KOPT-K1 (cell line): ENCODE results near the gene KLF13.

Experiments used
- H3K27ac ChIP-seq: fragments of 200-600 bp; sonication (generic); 2 replicates; pipeline ENCODE4 v1.5.1; 2016; ENCODE audit warnings: antibody characterized with exemption, mild to moderate bottlenecking, low read depth, low read length; ENCODE audit not compliant: poor library complexity, severe bottlenecking
- H3K36me3 ChIP-seq: fragments of 200-600 bp; sonication (generic); 2 replicates; pipeline ENCODE4 v1.5.1; 2017; ENCODE audit warnings: antibody characterized with exemption, mild to moderate bottlenecking, low read length, moderate library complexity; ENCODE audit not compliant: insufficient read depth
- H3K9me3 ChIP-seq: fragments of 200-600 bp; sonication (generic); 2 replicates; pipeline ENCODE4 v1.5.1; 2017; ENCODE audit warnings: antibody characterized with exemption, low read length, mild to moderate bottlenecking; ENCODE audit not compliant: insufficient read depth, poor library complexity, severe bottlenecking

KLF13 gene

GRCh38 chr15:31295658-31296057, 31.0 kb upstream of the KLF13 start:
- H3K27ac ChIP-seq, result no peak overlapping the region
- H3K9me3 ChIP-seq, result no peaks in the 10 kb centered on the region
- no peaks in the 10 kb centered on the region for H3K36me3 ChIP-seq

- H3K36me3 ChIP-seq, result no peaks in the 10 kb centered on the region
- H3K9me3 ChIP-seq, result no peaks in the 10 kb centered on the region
- no peak overlapping the region for H3K27ac ChIP-seq
These were observed 30.4 kb upstream of the KLF13 start for GRCh38 chr15:31296219-31296645.

GRCh38 chr15:31296646-31297574, 29.7 kb upstream of the KLF13 start:
- H3K36me3 ChIP-seq, result no peaks in the 10 kb centered on the region
- no peak overlapping the region for H3K27ac ChIP-seq

GRCh38 chr15:31297575-31298456, 28.8 kb upstream of the KLF13 start:
- Histone ChIP-seq H3K27ac (no peak overlapping the region), H3K9me3 (no peaks in the 10 kb centered on the region), H3K36me3 (no peaks in the 10 kb centered on the region)

More at GRCh38 chr15:31296646-31297574, 29.7 kb upstream of the KLF13 start:
- no peaks in the 10 kb centered on the region for H3K9me3 ChIP-seq

- Histone ChIP-seq H3K9me3 (no peaks in the 10 kb centered on the region), H3K36me3 (no peaks in the 10 kb centered on the region), H3K27ac (no peak overlapping the region)
These were observed 27.9 kb upstream of the KLF13 start for GRCh38 chr15:31298707-31299172.

- H3K9me3 ChIP-seq, result no peaks in the 10 kb centered on the region
- no peaks in the 10 kb centered on the region for H3K36me3 ChIP-seq
- H3K27ac ChIP-seq, result no peak overlapping the region
These were observed 26.4 kb upstream of the KLF13 start for GRCh38 chr15:31300208-31300661.

GRCh38 chr15:31300981-31301672, 25.5 kb upstream of the KLF13 start:
- H3K36me3 ChIP-seq, result no peaks in the 10 kb centered on the region
- no peak overlapping the region for H3K27ac ChIP-seq
- no peaks in the 10 kb centered on the region for H3K9me3 ChIP-seq

GRCh38 chr15:31301673-31301990, 25.0 kb upstream of the KLF13 start:
- Histone ChIP-seq H3K36me3 (no peaks in the 10 kb centered on the region), H3K27ac (no peak overlapping the region), H3K9me3 (no peaks in the 10 kb centered on the region)

- Histone ChIP-seq H3K36me3 (no peaks in the 10 kb centered on the region), H3K27ac (no peak overlapping the region), H3K9me3 (no peaks in the 10 kb centered on the region)
These were observed 24.5 kb upstream of the KLF13 start for GRCh38 chr15:31302029-31302657.

- Histone ChIP-seq H3K9me3 (no peaks in the 10 kb centered on the region), H3K36me3 (no peaks in the 10 kb centered on the region), H3K27ac (no peak overlapping the region)
These were observed 23.6 kb upstream of the KLF13 start for GRCh38 chr15:31302778-31303725.

GRCh38 chr15:31303726-31304648, 22.6 kb upstream of the KLF13 start:
- Histone ChIP-seq H3K36me3 (no peaks in the 10 kb centered on the region), H3K27ac (no peak overlapping the region), H3K9me3 (no peaks in the 10 kb centered on the region)

- no peak overlapping the region for H3K27ac ChIP-seq
- no peaks in the 10 kb centered on the region for H3K9me3 ChIP-seq
- no peaks in the 10 kb centered on the region for H3K36me3 ChIP-seq
These were observed 21.8 kb upstream of the KLF13 start for GRCh38 chr15:31304751-31305365.
